Colonic mucosa (tissue), 4 donors: Measurements from ENCODE around the gene SLC13A1. TPM values are rescaled to one million over a fixed set of nuclear protein-coding genes. Genes with fewer than 3 reads are reported as not detected.

ENCODE experiments used
- DNase-seq: peaks from one replicate; pipeline ENCODE4 v3.0.0-alpha.2; 2020
- H3K27ac ChIP-seq: fragments of 200-600 bp; one replicate; pipeline ENCODE4 v1.8.0; 2021
- H3K27me3 ChIP-seq: fragments of 200-600 bp; one replicate; pipeline ENCODE4 v1.8.0; 2021
- H3K36me3 ChIP-seq: fragments of 200-600 bp; one replicate; pipeline ENCODE4 v1.8.0; 2021
- H3K4me1 ChIP-seq: fragments of 200-600 bp; one replicate; pipeline ENCODE4 v1.8.0; 2021; ENCODE audit warnings: mild to moderate bottlenecking
- H3K4me3 ChIP-seq: fragments of 200-600 bp; one replicate; pipeline ENCODE4 v1.8.0; 2021
- H3K9ac ChIP-seq, 2 donors: one replicate each; pipeline ENCODE4 v1.7.0; 2013; ENCODE audit warnings: control low read depth in 2 of 2, low read depth in 2 of 2, low read length in 2 of 2
- H3K9me3 ChIP-seq: fragments of 200-600 bp; one replicate; pipeline ENCODE4 v1.8.0; 2021
- CTCF ChIP-seq: fragments of 200-600 bp; IDR thresholded peaks from one replicate; pipeline ENCODE4 v1.8.0; 2022; ENCODE audit warnings: antibody characterized with exemption, mild to moderate bottlenecking
- intact Hi-C: fragments of 100-400 bp; cut with DNase I; formaldehyde crosslinking; loops from one replicate; pipeline ENCODE4 v1.14.1; 2022
- total RNA-seq, 2 donors: library from RNA; stranded (reverse); fragmentation: NEBNext Ultra II Directional in 1 of 2; extraction: Animal tissue kit (Norgen Biotek cat#: 25700) in 1 of 2; gene quantifications; one replicate each; pipeline ENCODE4 v1.2.1, GENCODE V29; 2021
- donor health status: healthy.
- donor health status: DM: no; HTN: no; CAD: no.
- donor health status: DM: no; HTN: no; CAD: no.

SLC13A1 gene
- total RNA-seq, 2 donors from 2014 or later, result 0.32 to 0.40 TPM

- no peaks in the 10 kb centered on the region for H3K27me3 ChIP-seq
- peak; percentile 83 for DNase-seq
- TF ChIP-seq CTCF, result peak; percentile 75
- H3K9me3 ChIP-seq, result no peaks in the 10 kb centered on the region
- H3K9ac ChIP-seq, result no peak overlapping the region
- H3K4me1 ChIP-seq, result no peaks in the 10 kb centered on the region
- intact Hi-C loops, result loop anchor here (10.0 kb wide), 2 partner anchors 260 to 940 kb away; no protein-coding TSS in a partner anchor
- H3K4me3 ChIP-seq, result no peak overlapping the region
- no peak overlapping the region for H3K27ac ChIP-seq
- H3K36me3 ChIP-seq, result no peaks in the 10 kb centered on the region
These were observed 45.4 kb downstream of the SLC13A1 start for GRCh38 chr7:123154231-123154860.

- Histone ChIP-seq H3K9ac (no peak overlapping the region), H3K27ac (no peak overlapping the region), H3K9me3 (no peaks in the 10 kb centered on the region), H3K27me3 (no peaks in the 10 kb centered on the region), H3K4me3 (no peak overlapping the region), H3K36me3 (no peaks in the 10 kb centered on the region), H3K4me1 (no peaks in the 10 kb centered on the region)
- intact Hi-C loops, result loop anchor here (10.0 kb wide), 2 partner anchors 257 to 937 kb away; no protein-coding TSS in a partner anchor
- DNase-seq, result no peak
- TF ChIP-seq CTCF, result no peak
These were observed 48.3 kb downstream of the SLC13A1 start for GRCh38 chr7:123151443-123151842.

GRCh38 chr7:123148813-123149212 lies 51.0 kb downstream of the SLC13A1 start:
- DNase-seq, result no peak
- Histone ChIP-seq H3K36me3 (no peaks in the 10 kb centered on the region), H3K4me1 (no peaks in the 10 kb centered on the region), H3K4me3 (no peak overlapping the region), H3K9ac (no peak overlapping the region), H3K27ac (no peak overlapping the region), H3K27me3 (no peaks in the 10 kb centered on the region), H3K9me3 (no peaks in the 10 kb centered on the region)
- intact Hi-C loops, result no loop called here
- no peak for TF ChIP-seq CTCF

- H3K9me3 ChIP-seq, result no peaks in the 10 kb centered on the region
- H3K27me3 ChIP-seq, result no peaks in the 10 kb centered on the region
- H3K9ac ChIP-seq, result no peak overlapping the region
- no peaks in the 10 kb centered on the region for H3K4me1 ChIP-seq
- no peaks in the 10 kb centered on the region for H3K36me3 ChIP-seq
- H3K4me3 ChIP-seq, result no peak overlapping the region
- TF ChIP-seq CTCF, result no peak
- no peak overlapping the region for H3K27ac ChIP-seq
- DNase-seq, result no peak
- intact Hi-C loops, result no loop called here
These were observed 56.3 kb downstream of the SLC13A1 start for GRCh38 chr7:123143252-123144006.

GRCh38 chr7:123140561-123140960 lies 59.2 kb downstream of the SLC13A1 start:
- H3K27me3 ChIP-seq, result no peaks in the 10 kb centered on the region
- H3K9ac ChIP-seq, result no peak overlapping the region
- intact Hi-C loops, result no loop called here
- TF ChIP-seq CTCF, result no peak
- no peaks in the 10 kb centered on the region for H3K4me1 ChIP-seq
- H3K27ac ChIP-seq, result no peak overlapping the region
- DNase-seq, result no peak
- H3K9me3 ChIP-seq, result no peaks in the 10 kb centered on the region
- H3K36me3 ChIP-seq, result no peaks in the 10 kb centered on the region
- H3K4me3 ChIP-seq, result no peak overlapping the region
